Natural killer cell (primary cell): Measurements from ENCODE around the gene FBXL12. TPM values are rescaled to one million over a fixed set of nuclear protein-coding genes. Genes with fewer than 3 reads are reported as not detected.

Source experiments
- ATAC-seq, 3 donors: fragments of 150-1000 bp in 2 of 3; fragments of 200-7000 bp in 1 of 3; cut with Tn5 transposase; 1 replicate in 1 of 3; 2 replicates in 2 of 3; pipeline ENCODE4 v1.10.0; 2021; ENCODE audit warnings: mild to moderate bottlenecking in 2 of 3, moderate library complexity in 2 of 3
- DNase-seq, 2 donors: peaks; one replicate each; pipeline versions ENCODE4 v3.0.0 to v3.0.0-alpha.2; 2013 to 2021; ENCODE audit warnings: mixed read lengths in 1 of 2
- H3K27ac ChIP-seq: one replicate; pipeline ENCODE4 v1.5.1; 2013; ENCODE audit warnings: mild to moderate bottlenecking, low read length
- H3K27me3 ChIP-seq: one replicate; pipeline ENCODE4 v1.6.1; 2013; ENCODE audit warnings: low read length; ENCODE audit not compliant: control insufficient read depth, insufficient read depth
- H3K36me3 ChIP-seq: one replicate; pipeline ENCODE4 v1.6.1; 2013; ENCODE audit warnings: low read length; ENCODE audit not compliant: control insufficient read depth, insufficient read depth
- H3K4me1 ChIP-seq: one replicate; pipeline ENCODE4 v1.6.1; 2013; ENCODE audit warnings: low read length; ENCODE audit not compliant: control insufficient read depth, insufficient read depth
- H3K4me3 ChIP-seq: one replicate; pipeline ENCODE4 v1.5.1; 2013; ENCODE audit warnings: low read length
- H3K9me3 ChIP-seq: one replicate; pipeline ENCODE4 v1.6.1; 2013; ENCODE audit warnings: low read length; ENCODE audit not compliant: control insufficient read depth, insufficient read depth
- H3K27ac Mint-ChIP-seq, 2 donors: one replicate each; pipeline ENCODE4 v1.8.0; 2022; ENCODE audit warnings: mild to moderate bottlenecking in 2 of 2, mixed read lengths in 2 of 2, moderate library complexity in 1 of 2
- H3K27me3 Mint-ChIP-seq, 2 donors: one replicate each; pipeline ENCODE4 v1.8.0; 2022; ENCODE audit warnings: low read depth in 2 of 2, mixed read lengths in 2 of 2
- H3K36me3 Mint-ChIP-seq: one replicate; pipeline ENCODE4 v1.8.0; 2022; ENCODE audit warnings: mixed read lengths
- H3K4me1 Mint-ChIP-seq, 2 donors: one replicate each; pipeline ENCODE4 v1.8.0; 2022; ENCODE audit warnings: mixed read lengths in 2 of 2
- H3K4me3 Mint-ChIP-seq: one replicate; pipeline ENCODE4 v1.8.0; 2022; ENCODE audit warnings: mild to moderate bottlenecking, moderate library complexity, mixed read lengths
- H3K9me3 Mint-ChIP-seq, 2 donors: one replicate each; pipeline ENCODE4 v1.8.0; 2022; ENCODE audit warnings: mixed read lengths in 2 of 2
- WGBS: methylation state at CpG from one replicate; pipeline ENCODE4 v1.1.7; 2013; ENCODE audit warnings: missing lambda C conversion rate; ENCODE audit not compliant: insufficient coverage; 5-methylcytosine and 5-hydroxymethylcytosine counted together
- intact Hi-C: fragments of 100-400 bp; cut with micrococcal nuclease; formaldehyde crosslinking; loops from one replicate; pipeline ENCODE4 v1.14.2; 2022
- total RNA-seq, 4 donors: library from RNA; stranded (reverse); fragments of 120-200 nt in 1 of 4; gene quantifications; one replicate each; pipeline versions ENCODE4 v1.2.3 to v1.2.4, GENCODE V29; 2013 to 2022
- TF ChIP-seq, protein P1 (sequence below): fragments of 200-600 bp; IDR thresholded peaks from one replicate; pipeline ENCODE4 v1.8.0; 2022; ENCODE audit warnings: antibody characterized with exemption

The FBXL12 gene, protein sequence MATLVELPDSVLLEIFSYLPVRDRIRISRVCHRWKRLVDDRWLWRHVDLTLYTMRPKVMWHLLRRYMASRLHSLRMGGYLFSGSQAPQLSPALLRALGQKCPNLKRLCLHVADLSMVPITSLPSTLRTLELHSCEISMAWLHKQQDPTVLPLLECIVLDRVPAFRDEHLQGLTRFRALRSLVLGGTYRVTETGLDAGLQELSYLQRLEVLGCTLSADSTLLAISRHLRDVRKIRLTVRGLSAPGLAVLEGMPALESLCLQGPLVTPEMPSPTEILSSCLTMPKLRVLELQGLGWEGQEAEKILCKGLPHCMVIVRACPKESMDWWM
- 10 to 100 TPM; 36.9 to 46.8 (median 43.6) TPM for total RNA-seq
- 17.6 TPM for total RNA-seq (2013)

DNA sequence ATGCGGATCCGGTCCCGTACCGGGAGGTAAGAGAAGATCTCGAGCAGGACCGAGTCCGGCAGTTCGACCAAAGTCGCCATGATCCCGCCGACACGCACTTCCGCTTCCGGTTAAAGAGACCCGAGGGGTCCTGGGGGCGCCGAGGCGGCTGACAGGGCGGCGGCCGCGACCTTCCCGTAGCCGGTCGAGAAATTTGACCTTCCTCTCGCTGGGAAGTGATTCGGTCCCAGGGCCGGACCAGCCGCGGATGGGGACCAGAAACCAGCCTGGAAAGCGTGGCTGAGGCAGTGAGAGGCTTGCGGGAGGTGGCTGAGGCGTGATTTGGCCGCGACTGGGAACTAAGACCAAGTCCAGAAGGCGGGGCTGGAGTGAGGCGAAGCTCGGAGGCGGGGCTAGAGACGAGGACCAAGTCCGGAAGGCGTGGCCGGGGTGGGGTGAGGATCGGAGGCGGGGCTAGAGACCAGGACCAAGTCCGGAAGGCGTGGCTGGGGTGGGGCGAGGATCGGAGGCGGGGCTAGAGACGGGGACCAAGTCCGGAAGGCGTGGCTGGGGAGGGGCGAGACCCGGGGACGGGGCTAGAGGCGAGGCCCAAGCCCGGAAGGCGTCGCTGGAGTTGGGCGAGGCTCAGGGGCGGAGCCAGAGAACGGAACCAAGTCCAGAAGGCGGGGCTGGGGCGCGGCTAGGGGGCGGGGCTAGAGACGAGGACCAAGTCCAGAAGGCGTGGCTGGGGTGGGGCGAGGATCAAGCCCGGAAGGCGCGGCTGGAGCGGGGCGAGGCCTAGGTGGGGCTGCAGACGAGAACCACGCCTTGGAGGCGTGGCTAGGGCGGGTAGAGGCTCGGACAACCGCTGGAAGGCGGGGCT, at the start of gene FBXL12:
Gene FBXL12, minus strand, starts transcription at position 346 of the 862 bp plus-strand sequence. Its CDS starts 266 bp downstream, at position 80.
- no peaks in the 10 kb centered on the region for H3K9me3 Mint-ChIP-seq
- H3K36me3 Mint-ChIP-seq, result no peaks in the 10 kb centered on the region
- intact Hi-C loops, result loop anchor here (1.0 to 2.0 kb wide), 6 partner anchors 8 to 51 kb away; partner anchors contain the start of genes PIN1, UBL5 and ZNF846
- Histone ChIP-seq H3K4me1 (peaks cover 14% of the 10 kb centered on the region), H3K36me3 (no peaks in the 10 kb centered on the region), H3K27me3 (no peaks in the 10 kb centered on the region), H3K4me3 (peak within 1 kb of the TSS; percentile 87), H3K27ac (peak within 1 kb of the TSS; percentile 95), H3K9me3 (no peaks in the 10 kb centered on the region)
- peak; percentile 100 for DNase-seq
- TF ChIP-seq, protein P1, sequence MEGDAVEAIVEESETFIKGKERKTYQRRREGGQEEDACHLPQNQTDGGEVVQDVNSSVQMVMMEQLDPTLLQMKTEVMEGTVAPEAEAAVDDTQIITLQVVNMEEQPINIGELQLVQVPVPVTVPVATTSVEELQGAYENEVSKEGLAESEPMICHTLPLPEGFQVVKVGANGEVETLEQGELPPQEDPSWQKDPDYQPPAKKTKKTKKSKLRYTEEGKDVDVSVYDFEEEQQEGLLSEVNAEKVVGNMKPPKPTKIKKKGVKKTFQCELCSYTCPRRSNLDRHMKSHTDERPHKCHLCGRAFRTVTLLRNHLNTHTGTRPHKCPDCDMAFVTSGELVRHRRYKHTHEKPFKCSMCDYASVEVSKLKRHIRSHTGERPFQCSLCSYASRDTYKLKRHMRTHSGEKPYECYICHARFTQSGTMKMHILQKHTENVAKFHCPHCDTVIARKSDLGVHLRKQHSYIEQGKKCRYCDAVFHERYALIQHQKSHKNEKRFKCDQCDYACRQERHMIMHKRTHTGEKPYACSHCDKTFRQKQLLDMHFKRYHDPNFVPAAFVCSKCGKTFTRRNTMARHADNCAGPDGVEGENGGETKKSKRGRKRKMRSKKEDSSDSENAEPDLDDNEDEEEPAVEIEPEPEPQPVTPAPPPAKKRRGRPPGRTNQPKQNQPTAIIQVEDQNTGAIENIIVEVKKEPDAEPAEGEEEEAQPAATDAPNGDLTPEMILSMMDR, result no peak
- under 1% methylated on average over 82 of the region's 82 CpGs for WGBS
- H3K4me1 Mint-ChIP-seq, result peaks cover 19 to 33% of the 10 kb centered on the region in 2 donors
- H3K4me3 Mint-ChIP-seq, result peak within 1 kb of the TSS; percentile 90
- no peaks in the 10 kb centered on the region for H3K27me3 Mint-ChIP-seq
- ATAC-seq, result peak; percentile 86 to 96 (median 87)
- peak within 1 kb of the TSS; percentile 87 to 89 for H3K27ac Mint-ChIP-seq

DNA sequence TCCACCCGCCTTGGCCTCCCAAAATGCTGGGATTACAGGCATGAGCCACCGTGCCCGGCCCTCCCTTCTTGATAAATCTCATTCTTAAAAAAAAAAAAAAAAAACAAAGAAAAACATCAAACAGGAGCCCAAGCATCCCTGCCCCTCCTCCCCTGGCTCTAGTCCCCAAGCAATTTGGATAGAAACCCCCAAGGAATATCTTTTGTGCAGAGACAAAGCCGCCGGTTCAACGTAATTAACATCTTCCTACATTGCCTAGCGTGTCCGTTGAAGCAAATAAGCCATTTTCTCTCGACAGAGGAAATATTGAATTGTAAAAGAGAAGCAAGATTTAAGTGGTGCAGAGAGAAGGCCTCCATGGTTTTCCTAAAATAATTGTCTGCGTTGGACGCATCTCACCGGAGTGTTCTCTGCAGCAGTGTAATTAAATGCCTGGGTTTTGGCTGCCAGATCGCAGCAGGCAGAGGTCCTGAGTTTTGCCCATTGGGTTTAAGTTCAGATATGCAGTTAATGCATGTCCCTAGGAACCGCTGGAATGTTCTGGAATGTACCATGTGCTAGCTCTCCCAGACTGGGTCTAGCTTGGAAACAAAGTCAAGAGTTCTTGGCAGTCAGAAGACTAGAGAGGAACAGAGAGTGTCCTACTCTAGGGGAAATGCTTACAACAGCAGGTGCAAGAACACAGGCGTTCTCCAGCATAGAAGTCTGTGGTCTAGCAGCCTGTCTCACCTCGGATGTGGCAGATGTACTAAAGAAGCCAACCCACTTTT, 47.0 kb upstream of the FBXL12 start:
- DNase-seq (peak; percentile 29 to 80), ATAC-seq (peak; percentile 84 to 99 (median 95))
- H3K27ac ChIP-seq, result no peak overlapping the region
- Mint-ChIP-seq H3K27me3 (no peaks in the 10 kb centered on the region), H3K36me3 (no peaks in the 10 kb centered on the region), H3K4me1 (peaks cover 25 to 29% of the 10 kb centered on the region in 2 donors), H3K9me3 (no peaks in the 10 kb centered on the region), H3K4me3 (peak overlapping the region; percentile 65), H3K27ac (peak overlapping the region in 1 of 2 donors; percentile 49)
- H3K4me1 ChIP-seq, result peaks cover 36% of the 10 kb centered on the region
- H3K9me3 ChIP-seq, result no peaks in the 10 kb centered on the region
- intact Hi-C loops, result no loop called here
- H3K27me3 ChIP-seq, result no peaks in the 10 kb centered on the region
- WGBS, result 78% methylated on average over 16 of the region's 16 CpGs
- TF ChIP-seq, protein P1, result no peak
- no peaks in the 10 kb centered on the region for H3K36me3 ChIP-seq
- H3K4me3 ChIP-seq, result no peak overlapping the region

DNA sequence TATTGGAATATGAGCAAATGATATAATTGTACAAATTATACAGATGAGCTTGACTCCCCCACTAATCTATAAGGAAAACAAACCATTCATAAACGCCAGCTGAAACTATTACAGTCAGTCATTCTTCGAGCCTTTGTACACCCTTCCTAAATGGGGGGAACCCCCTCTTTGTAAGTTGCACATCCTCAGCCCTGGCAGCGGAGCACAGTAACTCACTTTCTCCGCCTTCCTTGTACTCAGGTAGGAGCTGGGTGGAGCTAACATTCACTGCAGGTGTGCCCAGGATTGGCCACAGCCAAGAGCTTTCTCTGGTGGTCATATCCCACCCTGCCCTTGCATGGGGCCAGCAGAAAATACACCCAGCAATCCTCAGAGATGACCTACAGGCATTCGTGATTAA, 44.9 kb upstream of the FBXL12 start:
- ATAC-seq (no peak), DNase-seq (peak in 1 of 2 donors; percentile 61)
- TF ChIP-seq, protein P1, result no peak
- no peaks in the 10 kb centered on the region for H3K9me3 ChIP-seq
- intact Hi-C loops, result no loop called here
- no peaks in the 10 kb centered on the region for H3K36me3 Mint-ChIP-seq
- H3K36me3 ChIP-seq, result no peaks in the 10 kb centered on the region
- H3K4me1 ChIP-seq, result peaks cover 38% of the 10 kb centered on the region
- H3K9me3 Mint-ChIP-seq, result no peaks in the 10 kb centered on the region
- 83% methylated on average over 5 of the region's 5 CpGs for WGBS
- H3K4me1 Mint-ChIP-seq, result peaks cover 32 to 38% of the 10 kb centered on the region in 2 donors
- no peak overlapping the region for H3K4me3 Mint-ChIP-seq
- no peak overlapping the region for H3K27ac ChIP-seq
- H3K27me3 ChIP-seq, result no peaks in the 10 kb centered on the region
- no peak overlapping the region for H3K27ac Mint-ChIP-seq
- H3K27me3 Mint-ChIP-seq, result no peaks in the 10 kb centered on the region
- no peak overlapping the region for H3K4me3 ChIP-seq
